ENCODE results near the gene PARD3B.

Gene PARD3B

GRCh38 chr2:205494537-205495235 lies 949.4 kb downstream of the PARD3B start:
- DNase-seq (ENCODE audit: low read depth), result no peak
- no peak overlapping the region for H3K4me3 ChIP-seq (ENCODE audit: low read depth, low read length)
- TF ChIP-seq MYC (IDR thresholded peaks at IDR 0.05; ENCODE audit: low read depth, low read length) (no peak), POLR2A (IDR thresholded peaks at IDR 0.05; ENCODE audit: extremely low read depth, insufficient read length) (no peak), CTCF (IDR thresholded peaks at IDR 0.05; ENCODE audit: low read depth, low read length) (no peak)
- TF ChIP-seq, protein P1, sequence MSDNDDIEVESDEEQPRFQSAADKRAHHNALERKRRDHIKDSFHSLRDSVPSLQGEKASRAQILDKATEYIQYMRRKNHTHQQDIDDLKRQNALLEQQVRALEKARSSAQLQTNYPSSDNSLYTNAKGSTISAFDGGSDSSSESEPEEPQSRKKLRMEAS (IDR thresholded peaks at IDR 0.05; ENCODE audit: low read depth, low read length), result no peak

DNA sequence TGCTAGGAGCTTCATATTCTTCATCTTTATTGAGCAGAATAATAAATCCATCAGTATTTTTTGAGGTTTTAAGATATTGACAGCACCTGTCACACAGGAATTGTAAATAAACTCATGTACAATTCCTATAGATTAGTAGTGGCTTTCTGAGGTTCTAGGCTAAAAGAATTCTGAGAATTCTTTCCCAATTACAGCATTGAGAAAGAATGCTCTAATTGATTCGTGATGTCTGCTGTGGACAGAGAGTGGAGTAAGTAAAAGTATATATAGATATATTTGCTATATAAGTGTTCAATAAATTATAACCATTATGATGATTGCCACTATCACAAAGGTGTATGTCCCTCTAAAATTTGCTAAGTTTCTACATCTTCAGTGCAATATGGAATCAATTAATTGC lies 950.5 kb downstream of the PARD3B start:
- DNase-seq (ENCODE audit: low read depth), result no peak
- TF ChIP-seq MYC (IDR thresholded peaks at IDR 0.05; ENCODE audit: low read depth, low read length) (no peak), CTCF (IDR thresholded peaks at IDR 0.05; ENCODE audit: low read depth, low read length) (no peak)
- no peak overlapping the region for H3K4me3 ChIP-seq (ENCODE audit: low read depth, low read length)

GRCh38 chr2:205496370-205496769 lies 951.1 kb downstream of the PARD3B start:
- TF ChIP-seq, protein P1 (IDR thresholded peaks at IDR 0.05; ENCODE audit: low read depth, low read length), result no peak
- TF ChIP-seq POLR2A (IDR thresholded peaks at IDR 0.05; ENCODE audit: extremely low read depth, insufficient read length), result no peak
- TF ChIP-seq CTCF (IDR thresholded peaks at IDR 0.05; ENCODE audit: low read depth, low read length), result no peak
- TF ChIP-seq MYC (IDR thresholded peaks at IDR 0.05; ENCODE audit: low read depth, low read length), result no peak
- no peak for DNase-seq (ENCODE audit: low read depth)
- no peak overlapping the region for H3K4me3 ChIP-seq (ENCODE audit: low read depth, low read length)

- TF ChIP-seq MYC (IDR thresholded peaks at IDR 0.05; ENCODE audit: low read depth, low read length), result no peak
- TF ChIP-seq CTCF (IDR thresholded peaks at IDR 0.05; ENCODE audit: low read depth, low read length), result no peak
- TF ChIP-seq POLR2A (IDR thresholded peaks at IDR 0.05; ENCODE audit: extremely low read depth, insufficient read length), result no peak
- TF ChIP-seq, protein P1 (IDR thresholded peaks at IDR 0.05; ENCODE audit: low read depth, low read length), result no peak
- DNase-seq (ENCODE audit: low read depth), result no peak
These were observed 951.5 kb downstream of the PARD3B start for GRCh38 chr2:205496772-205497171.

GRCh38 chr2:205499006-205499405 lies 953.7 kb downstream of the PARD3B start:
- TF ChIP-seq CTCF (IDR thresholded peaks at IDR 0.05; ENCODE audit: low read depth, low read length) (no peak), MYC (IDR thresholded peaks at IDR 0.05; ENCODE audit: low read depth, low read length) (no peak), POLR2A (IDR thresholded peaks at IDR 0.05; ENCODE audit: extremely low read depth, insufficient read length) (no peak)
- TF ChIP-seq, protein P1 (IDR thresholded peaks at IDR 0.05; ENCODE audit: low read depth, low read length), result no peak
- no peak for DNase-seq (ENCODE audit: low read depth)
- H3K4me3 ChIP-seq (ENCODE audit: low read depth, low read length), result no peak overlapping the region

More at GRCh38 chr2:205496772-205497171, 951.5 kb downstream of the PARD3B start:
- no peak overlapping the region for H3K4me3 ChIP-seq (ENCODE audit: low read depth, low read length)
